Neutrophil (primary cell): Measurements from ENCODE around the gene DDX6.

ENCODE experiments used
- H3K27ac ChIP-seq: fragments of 200-600 bp; sonication (generic); 2 replicates; pipeline ENCODE4 v1.5.1; 2016; ENCODE audit warnings: mild to moderate bottlenecking, moderate library complexity
- H3K27me3 ChIP-seq: fragments of 200-600 bp; sonication (generic); 2 replicates; pipeline ENCODE4 v1.6.0; 2016; ENCODE audit warnings: mild to moderate bottlenecking
- H3K36me3 ChIP-seq: fragments of 200-600 bp; sonication (generic); 2 replicates; pipeline ENCODE4 v1.5.1; 2017
- H3K4me1 ChIP-seq, 2 experiments: fragments of 200-600 bp in 1 of 2; sonication (generic) in 1 of 2; 1 replicate in 1 of 2; 2 replicates in 1 of 2; pipeline versions ENCODE4 v1.5.1 to v1.6.1; 2013 to 2016; ENCODE audit warnings: low read depth in 1 of 2, low read length in 1 of 2, mild to moderate bottlenecking in 1 of 2, moderate library complexity in 1 of 2; ENCODE audit not compliant: control insufficient read depth in 1 of 2, insufficient read depth in 1 of 2
- H3K4me3 ChIP-seq, 2 experiments: fragments of 200-600 bp in 1 of 2; sonication (generic) in 1 of 2; 1 replicate in 1 of 2; 2 replicates in 1 of 2; pipeline ENCODE4 v1.5.1; 2013 to 2016; ENCODE audit warnings: low read depth in 1 of 2, low read length in 1 of 2, mild to moderate bottlenecking in 1 of 2, moderate library complexity in 1 of 2
- H3K9me3 ChIP-seq: fragments of 200-600 bp; sonication (generic); 2 replicates; pipeline ENCODE4 v1.5.1; 2016
- TF ChIP-seq, protein P1 (sequence below): fragments of 200-600 bp; sonication (generic); IDR thresholded peaks from 2 replicates; pipeline ENCODE4 v1.5.1; 2016; ENCODE audit warnings: antibody characterized with exemption

Gene DDX6, protein sequence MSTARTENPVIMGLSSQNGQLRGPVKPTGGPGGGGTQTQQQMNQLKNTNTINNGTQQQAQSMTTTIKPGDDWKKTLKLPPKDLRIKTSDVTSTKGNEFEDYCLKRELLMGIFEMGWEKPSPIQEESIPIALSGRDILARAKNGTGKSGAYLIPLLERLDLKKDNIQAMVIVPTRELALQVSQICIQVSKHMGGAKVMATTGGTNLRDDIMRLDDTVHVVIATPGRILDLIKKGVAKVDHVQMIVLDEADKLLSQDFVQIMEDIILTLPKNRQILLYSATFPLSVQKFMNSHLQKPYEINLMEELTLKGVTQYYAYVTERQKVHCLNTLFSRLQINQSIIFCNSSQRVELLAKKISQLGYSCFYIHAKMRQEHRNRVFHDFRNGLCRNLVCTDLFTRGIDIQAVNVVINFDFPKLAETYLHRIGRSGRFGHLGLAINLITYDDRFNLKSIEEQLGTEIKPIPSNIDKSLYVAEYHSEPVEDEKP

DNA sequence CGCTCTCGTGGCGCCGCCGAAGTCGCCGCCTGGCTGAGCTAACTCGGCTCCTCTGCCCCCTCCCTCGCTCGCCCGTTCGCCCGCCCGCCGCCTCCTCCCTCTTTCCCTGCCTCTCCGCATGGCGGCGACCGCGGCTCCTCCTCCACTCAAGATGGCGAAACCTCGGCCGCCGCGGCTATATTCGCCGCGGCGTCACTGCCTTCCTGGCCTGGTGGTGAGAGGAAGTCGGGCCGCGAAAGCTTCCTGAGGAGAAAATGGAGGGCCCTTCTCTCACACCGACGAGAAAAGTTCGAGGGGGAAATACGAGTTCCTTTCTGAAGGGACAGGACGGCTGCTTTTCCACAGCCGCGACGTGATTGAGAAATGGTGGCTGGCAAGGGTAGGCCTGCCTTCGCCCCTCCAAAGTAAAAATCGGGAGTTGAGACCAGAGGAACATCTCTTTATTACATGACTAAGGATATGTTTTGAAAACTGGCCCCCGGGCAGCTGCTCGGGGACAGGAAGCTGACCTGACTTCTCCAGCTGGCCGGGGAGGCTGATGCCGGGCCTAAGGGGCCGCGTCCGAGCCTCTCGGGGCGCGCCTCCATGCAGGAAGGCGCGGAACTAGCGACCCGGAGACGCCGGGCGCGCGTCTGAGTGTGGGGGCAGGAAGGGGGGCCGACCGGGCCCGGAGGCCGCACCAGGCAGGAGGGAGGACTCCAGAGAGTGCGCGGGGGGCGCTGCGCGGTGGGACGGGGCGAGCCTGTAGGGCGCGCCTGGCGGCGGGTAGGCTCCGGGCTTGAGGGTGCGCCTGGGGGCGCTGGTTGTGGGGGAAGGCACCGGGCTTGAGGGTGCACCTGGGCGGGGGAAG lies at the start of gene DDX6:
Gene DDX6 (minus strand): TSS at position 54 of the 850 bp plus-strand sequence. CDS start 4,913 bp downstream, outside the sequence.
- TF ChIP-seq, protein P1, sequence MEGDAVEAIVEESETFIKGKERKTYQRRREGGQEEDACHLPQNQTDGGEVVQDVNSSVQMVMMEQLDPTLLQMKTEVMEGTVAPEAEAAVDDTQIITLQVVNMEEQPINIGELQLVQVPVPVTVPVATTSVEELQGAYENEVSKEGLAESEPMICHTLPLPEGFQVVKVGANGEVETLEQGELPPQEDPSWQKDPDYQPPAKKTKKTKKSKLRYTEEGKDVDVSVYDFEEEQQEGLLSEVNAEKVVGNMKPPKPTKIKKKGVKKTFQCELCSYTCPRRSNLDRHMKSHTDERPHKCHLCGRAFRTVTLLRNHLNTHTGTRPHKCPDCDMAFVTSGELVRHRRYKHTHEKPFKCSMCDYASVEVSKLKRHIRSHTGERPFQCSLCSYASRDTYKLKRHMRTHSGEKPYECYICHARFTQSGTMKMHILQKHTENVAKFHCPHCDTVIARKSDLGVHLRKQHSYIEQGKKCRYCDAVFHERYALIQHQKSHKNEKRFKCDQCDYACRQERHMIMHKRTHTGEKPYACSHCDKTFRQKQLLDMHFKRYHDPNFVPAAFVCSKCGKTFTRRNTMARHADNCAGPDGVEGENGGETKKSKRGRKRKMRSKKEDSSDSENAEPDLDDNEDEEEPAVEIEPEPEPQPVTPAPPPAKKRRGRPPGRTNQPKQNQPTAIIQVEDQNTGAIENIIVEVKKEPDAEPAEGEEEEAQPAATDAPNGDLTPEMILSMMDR, result peak; percentile 49
- Histone ChIP-seq H3K4me1 (peaks cover 38 to 45% of the 10 kb centered on the region in 2 experiments), H3K36me3 (peaks cover under 1% of the 10 kb centered on the region), H3K27me3 (no peaks in the 10 kb centered on the region), H3K9me3 (no peaks in the 10 kb centered on the region), H3K27ac (peak within 1 kb of the TSS; percentile 100), H3K4me3 (peak within 1 kb of the TSS; percentile 96 to 100)

DNA sequence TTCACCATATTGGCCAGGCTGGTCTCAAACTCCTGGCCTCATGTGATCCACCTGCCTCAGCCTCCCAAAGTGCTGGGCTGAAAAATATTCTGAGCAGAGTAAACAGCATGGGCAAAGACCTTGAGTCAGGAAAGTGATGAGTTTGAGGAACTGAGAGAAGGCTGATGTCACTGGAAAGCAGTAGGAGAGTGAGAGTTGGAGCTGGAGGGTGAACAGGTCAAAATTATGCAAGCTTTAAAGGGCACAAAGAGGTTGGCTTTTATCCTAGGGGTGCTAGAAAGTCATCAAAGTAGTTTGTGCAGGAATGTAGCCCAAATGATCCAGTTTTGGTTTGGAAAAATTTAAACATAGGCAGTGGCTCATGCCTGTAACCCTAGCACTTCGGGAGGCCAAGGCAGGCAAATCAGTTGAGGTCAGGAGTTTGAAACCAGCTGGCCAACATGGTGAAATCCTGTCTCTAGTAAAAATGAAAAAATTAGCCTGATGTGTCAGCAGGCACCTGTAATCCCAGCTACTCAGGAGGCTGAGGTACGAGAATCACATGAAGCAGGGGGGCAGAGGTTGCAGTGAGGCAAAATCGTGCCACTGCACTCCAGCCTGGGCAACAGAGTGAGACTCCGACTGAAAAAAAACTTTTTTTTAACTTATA lies 48.1 kb upstream of the DDX6 start:
- Histone ChIP-seq H3K36me3 (no peaks in the 10 kb centered on the region), H3K4me1 (no peaks in the 10 kb centered on the region), H3K9me3 (no peaks in the 10 kb centered on the region), H3K4me3 (no peak overlapping the region), H3K27ac (no peak overlapping the region), H3K27me3 (no peaks in the 10 kb centered on the region)
- TF ChIP-seq, protein P1, result no peak

DNA sequence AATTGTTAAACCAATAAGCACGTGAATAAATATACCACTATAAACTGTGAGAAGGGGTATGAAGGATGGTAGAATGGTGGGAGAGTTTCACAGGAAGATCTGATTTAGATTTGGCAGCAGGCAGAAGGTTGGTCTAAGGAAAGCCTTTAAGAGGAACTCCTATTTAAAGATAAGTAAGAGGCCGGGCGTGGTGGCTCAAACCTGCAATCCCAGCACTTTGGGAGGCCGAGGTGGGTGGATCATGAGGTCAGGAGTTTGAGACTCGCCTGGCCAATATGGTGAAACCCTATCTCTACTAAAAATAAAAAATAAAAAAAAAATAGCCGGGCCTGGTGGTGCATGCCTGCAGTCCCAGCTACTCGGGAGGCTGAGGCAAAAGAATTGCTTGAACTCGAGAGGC lies 46.9 kb upstream of the DDX6 start:
- H3K27ac ChIP-seq, result no peak overlapping the region
- no peak overlapping the region for H3K4me3 ChIP-seq
- H3K9me3 ChIP-seq, result no peaks in the 10 kb centered on the region
- TF ChIP-seq, protein P1, result no peak
- H3K27me3 ChIP-seq, result no peaks in the 10 kb centered on the region
- H3K4me1 ChIP-seq, result no peaks in the 10 kb centered on the region
- H3K36me3 ChIP-seq, result no peaks in the 10 kb centered on the region

DNA sequence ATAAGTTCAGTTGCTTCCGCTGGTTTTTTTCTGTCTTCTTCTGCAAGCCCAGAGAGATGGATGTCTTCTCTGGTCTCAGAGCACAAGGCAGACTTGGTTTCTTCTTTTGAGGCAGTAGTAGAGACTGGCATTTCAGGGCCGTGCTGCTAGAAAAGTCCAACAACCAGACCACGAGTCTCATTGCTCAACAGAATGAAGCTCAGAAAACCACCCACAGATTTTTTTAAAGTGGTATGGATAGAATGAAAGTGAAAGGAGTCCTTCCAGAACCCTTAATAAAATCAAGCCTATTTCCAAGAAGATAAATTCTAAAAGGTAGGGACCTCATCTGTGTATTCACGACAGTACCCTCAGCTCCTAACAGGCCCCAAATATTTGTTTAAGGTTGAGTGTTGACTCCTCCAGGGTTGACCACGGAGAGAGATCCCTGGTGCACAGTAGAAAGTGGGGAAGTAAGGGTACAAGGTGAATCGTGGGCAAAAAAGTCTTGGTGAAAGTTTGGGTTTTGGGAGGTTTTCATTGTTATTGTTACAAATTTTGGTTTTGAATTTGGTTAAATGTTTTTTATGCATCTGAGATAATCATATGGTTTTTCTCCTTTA lies 43.6 kb upstream of the DDX6 start:
- H3K27ac ChIP-seq, result no peak overlapping the region

More for the DNA sequence above, 43.6 kb upstream of the DDX6 start:
- TF ChIP-seq, protein P1, result no peak
- Histone ChIP-seq H3K9me3 (no peaks in the 10 kb centered on the region), H3K4me3 (no peak overlapping the region), H3K27me3 (no peaks in the 10 kb centered on the region), H3K36me3 (no peaks in the 10 kb centered on the region), H3K4me1 (no peaks in the 10 kb centered on the region)
